Ureter (tissue), 1 donor: ENCODE measurements around the gene FBLN1. TPM values are rescaled to one million over a fixed set of nuclear protein-coding genes. Genes with fewer than 3 reads are reported as not detected.

ENCODE experiments used
- DNase-seq: peaks from one replicate; pipeline ENCODE4 v3.0.0-alpha.2; 2020; ENCODE audit warnings: low spot score
- total RNA-seq: library from RNA; stranded (reverse); gene quantifications from one replicate; pipeline ENCODE4 v1.2.4, GENCODE V29; 2023
- donor health status: DM: yes; HTN: yes; CAD: no.

The FBLN1 gene
- total RNA-seq, 1 donor from 2014 or later: 286 TPM

DNA sequence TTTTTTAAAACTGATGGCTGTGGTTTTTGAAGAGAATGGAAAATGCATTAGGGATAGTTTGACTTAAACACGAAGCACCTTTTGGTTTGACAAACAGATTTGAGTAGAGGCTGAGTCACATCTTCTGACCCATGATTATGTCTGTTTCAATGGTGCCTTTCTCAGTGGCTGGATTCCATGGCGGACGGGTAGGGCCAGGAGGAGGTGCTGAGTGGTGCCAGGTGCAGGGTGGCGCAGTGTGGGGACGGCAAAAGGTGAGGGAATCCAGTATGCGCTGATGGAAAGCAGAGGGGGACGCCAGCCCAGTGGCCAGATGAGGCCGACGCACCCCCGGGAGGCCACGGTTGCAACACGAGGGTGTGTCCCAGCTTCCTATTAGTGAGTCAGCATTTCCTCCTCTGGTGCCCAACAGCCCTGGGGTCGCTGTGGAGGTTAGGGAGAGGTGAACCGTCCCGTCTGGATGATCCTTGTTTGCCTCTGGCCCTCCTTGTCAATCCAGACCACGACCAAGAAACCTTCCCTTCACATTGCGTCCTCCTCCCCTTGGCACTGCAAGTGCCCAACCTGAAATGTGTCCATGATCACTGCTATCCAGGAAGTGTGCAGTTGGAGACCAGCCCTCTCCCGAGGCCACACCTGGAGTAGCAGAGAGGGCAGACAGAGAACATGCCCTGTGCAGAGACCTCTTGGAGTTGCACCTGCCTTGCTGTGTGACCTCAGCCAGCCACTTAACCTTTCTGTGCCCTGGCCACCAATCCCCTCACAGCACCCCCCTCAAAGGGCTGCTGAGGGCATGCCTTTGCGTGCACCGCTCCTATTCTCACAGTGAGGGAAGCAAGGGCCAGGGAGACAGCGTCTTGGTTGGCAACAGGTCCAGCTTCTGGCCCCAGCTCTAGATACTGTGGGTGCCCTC is 136.4 kb downstream of the FBLN1 start:
- peak; percentile 79 for DNase-seq

GRCh38 chr22:45639747-45640102 is 137.0 kb downstream of the FBLN1 start:
- DNase-seq: no peak

DNA sequence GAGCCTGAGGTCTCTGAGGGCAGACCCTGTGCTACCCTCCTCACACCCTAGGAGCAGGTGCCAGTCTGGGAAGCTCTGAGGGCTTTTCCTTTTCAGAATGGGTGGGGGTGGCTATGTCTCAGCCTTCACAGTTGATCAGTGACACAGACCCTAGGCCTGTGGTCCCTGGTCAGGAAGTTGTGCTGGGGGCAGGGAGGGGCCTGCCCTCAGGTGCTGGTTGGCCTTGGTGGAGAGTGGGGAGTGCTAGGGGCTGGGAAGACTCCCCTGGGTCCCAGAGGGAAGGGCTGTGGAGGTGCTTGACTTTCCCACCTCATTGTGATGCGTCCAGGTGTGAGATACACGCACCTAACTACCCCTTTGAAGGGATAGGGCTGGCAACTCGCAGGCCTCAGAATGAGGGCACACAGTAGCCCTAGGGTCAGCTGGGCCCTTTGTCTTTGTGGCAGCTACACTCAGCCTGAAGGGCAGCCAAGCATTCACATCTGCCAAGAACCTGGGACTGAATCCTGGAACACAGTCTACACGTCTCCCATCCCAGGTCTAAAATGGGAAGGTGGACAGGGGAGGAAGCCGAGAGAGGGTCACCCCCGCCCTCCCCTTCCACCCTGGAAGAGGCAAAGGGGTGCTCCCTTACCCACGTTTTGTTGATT is 137.7 kb downstream of the FBLN1 start:
- no peak for DNase-seq

DNA sequence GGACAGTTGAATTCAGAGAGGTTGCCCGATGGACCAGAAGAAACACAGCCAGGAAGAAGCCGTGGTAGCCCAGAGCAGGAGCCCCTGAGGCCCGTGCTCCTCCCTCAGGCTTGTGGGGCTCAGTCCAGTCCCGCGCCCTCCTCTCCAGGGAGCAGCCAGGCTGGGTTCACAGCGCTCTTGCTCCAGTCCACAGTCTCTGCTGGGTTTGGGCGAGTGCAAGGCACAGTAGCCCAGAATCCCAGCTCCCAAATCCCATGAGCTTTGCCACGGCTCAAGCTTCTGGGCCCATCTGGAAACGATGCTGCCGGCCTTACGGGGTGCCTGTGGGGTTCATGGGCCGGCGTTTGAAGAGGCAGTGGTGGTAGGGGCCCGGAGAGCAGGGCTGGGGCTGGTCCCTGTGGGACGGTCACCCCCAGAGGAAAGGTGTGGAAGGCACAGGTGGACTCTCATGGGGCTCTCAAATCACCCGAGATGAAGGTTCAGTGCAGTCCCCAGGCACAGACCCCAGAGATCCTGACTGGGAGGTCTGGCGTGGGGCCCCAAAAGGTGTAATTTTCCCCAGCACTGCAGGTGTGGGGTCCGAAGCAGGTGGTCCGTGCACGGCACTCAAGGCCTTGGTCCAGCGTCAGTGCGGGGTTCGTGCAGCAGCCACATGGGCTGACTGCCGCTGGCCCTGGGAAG is 138.4 kb downstream of the FBLN1 start:
- no peak for DNase-seq

- no peak for DNase-seq
Measured at GRCh38 chr22:45642986-45643385, 140.3 kb downstream of the FBLN1 start.

- no peak for DNase-seq
Measured at GRCh38 chr22:45644714-45645113, 142.0 kb downstream of the FBLN1 start.

GRCh38 chr22:45645150-45645525 is 142.5 kb downstream of the FBLN1 start:
- DNase-seq: no peak

DNA sequence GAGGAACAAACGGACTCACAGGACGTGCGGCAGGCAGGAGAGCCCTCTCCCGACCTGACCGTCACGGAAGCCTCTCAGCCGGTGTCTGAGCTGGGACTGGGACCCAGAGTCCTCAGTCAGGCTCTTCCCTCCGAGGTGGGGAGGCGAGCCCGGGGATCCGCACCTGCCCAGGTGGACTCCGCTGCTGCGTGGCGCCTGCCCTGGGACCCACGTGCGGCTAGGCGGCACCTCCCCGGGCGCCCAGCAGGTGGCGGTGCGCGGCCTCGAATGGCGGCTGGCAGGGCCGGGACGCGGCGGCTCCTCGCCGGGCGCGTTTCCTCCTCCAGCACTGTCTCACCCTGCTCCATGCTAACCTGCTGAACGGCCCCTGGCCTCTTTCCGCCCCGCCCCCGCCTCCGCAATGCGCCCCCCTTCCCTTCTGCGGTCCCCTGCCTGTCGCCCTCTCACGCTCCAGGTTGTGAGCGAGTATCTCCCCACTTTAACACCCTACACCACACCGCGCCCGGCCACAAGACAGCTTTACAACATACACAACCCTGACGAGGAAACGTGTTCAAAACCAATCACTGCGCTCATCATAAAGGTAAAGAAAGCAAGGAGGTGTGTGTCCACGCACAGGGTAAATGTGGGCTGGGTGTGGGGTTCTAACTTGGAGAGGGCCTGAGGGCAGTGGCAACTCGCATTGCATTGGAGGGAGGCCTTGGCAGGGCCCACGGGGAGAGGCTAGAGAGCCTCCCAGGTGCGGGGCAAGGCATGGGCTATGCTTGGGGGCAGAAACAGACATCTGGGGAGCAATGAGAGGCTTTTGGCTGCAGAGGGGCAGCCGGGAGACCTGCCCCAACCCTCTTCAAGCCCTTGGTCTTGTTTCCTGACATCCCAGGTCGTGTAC is 143.1 kb downstream of the FBLN1 start:
- peak; percentile 82 for DNase-seq

GRCh38 chr22:45647532-45648225 is 145.0 kb downstream of the FBLN1 start:
- DNase-seq: no peak

DNA sequence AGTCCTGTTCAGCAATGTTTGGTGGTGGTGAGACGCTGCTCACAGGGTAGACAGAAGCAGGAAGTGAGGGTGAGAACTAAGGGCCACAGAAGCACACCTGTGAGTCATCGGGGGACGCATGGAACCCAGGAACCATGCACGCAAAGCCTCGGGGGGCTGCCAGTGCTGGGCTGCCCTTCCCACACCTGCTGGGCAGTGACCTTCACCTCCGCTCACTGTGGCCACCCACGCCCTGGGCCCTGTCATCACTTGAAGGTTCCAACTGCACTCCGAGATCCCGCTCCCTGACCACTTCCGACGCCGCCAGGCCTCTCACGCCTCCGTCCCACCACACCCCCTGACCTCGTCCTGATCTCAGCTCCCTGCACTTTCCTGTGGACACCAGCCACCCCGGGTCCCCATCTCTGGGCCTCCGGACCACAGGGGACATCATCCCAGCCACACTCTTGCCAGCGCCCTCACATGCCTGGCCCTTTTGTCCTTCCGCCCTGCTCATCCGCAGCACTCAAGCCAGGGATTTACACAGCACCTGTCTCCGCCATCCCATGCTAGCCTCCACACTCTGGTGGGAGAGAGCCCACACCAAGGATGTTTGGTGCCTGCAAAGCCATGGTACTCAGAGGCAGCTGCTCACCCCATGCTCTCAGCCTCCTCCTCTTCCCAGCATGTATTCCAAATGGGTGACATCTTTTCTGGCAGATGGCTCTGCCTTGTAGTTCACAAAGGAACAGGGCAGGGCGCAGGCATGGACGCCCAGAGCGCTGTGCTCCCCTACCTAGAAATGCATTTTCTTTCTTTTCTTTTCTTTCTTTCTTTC is 145.8 kb downstream of the FBLN1 start:
- DNase-seq: no peak

- DNase-seq: no peak
Measured at GRCh38 chr22:45649809-45650208, 147.1 kb downstream of the FBLN1 start.

DNA sequence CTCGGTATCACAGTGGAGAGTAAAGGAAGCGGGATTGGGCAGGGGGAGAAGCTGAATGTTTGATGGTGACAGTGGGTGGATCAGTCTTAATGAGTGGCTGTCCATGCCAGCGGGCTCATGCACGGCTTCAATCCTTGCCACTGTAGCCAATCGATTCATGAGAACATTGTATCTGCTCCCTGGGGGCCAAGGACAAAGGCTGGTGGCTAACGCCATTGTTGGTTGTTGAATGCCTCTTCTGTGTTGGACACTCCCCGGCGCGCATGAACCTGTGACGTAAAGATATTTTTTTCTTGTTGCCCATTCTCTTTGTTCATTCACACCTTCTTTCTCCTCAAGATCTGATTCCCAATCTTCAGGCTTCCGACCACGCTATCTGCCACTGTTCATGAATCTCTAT is 148.0 kb downstream of the FBLN1 start:
- no peak for DNase-seq

Other genes starting within 250 kb of the FBLN1 start
- gene UPK3A, start 217.9 kb upstream of the FBLN1 start, total RNA-seq: 233 TPM
- gene FAM118A, start 192.9 kb upstream of the FBLN1 start, total RNA-seq: 52.7 TPM
- 0.21 TPM for gene SMC1B, start 89.3 kb upstream of the FBLN1 start, total RNA-seq
- 2.1 TPM for gene RIBC2, start 89.2 kb upstream of the FBLN1 start, total RNA-seq
- 193 TPM for gene ATXN10, start 169.0 kb downstream of the FBLN1 start, total RNA-seq